ENCODE measurements around the gene PDE6D. TPM values are rescaled to one million over a fixed set of nuclear protein-coding genes. Genes with fewer than 3 reads are reported as not detected.
A peak's percentile ranks its signal among the peaks of the same experiment; 100 is the strongest.

PDE6D gene
- polyA plus RNA-seq, 3 donors, result 24.3 to 26.1 (median 25.6) TPM

- DNase-seq (ENCODE audit: extremely low read depth in 1 of 11, low read depth in 9 of 11, low spot score in 4 of 11), result no peak
Measured at GRCh38 chr2:231743376-231744116, 37.5 kb downstream of the PDE6D start.

- DNase-seq (ENCODE audit: extremely low read depth in 1 of 11, low read depth in 9 of 11, low spot score in 4 of 11), result no peak
Measured at GRCh38 chr2:231737761-231738160, 43.3 kb downstream of the PDE6D start.

DNA sequence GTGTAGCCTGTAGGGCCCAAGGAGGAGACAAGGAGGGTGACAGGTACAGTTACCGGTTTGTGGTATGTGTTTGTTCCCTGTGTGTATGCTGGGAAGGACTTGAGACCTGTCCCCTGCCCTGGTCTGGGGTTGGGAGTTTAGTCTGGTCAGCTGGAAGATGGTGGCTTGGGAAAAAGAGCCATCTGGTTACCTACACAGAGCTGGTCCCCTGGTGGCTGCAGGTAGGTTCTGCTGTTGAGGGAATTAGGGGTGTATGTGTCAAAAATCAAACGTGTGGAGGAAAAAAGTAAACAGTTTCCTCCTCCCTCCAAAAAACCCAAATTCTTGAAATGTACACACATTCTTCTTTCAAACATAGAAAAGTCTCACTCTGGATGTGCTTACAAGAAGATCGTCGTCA lies 48.5 kb downstream of the PDE6D start:
- DNase-seq (ENCODE audit: extremely low read depth in 1 of 11, low read depth in 9 of 11, low spot score in 4 of 11), result no peak

- no peak for DNase-seq (ENCODE audit: extremely low read depth in 1 of 11, low read depth in 9 of 11, low spot score in 4 of 11)
Measured at GRCh38 chr2:231727621-231728020, 53.5 kb downstream of the PDE6D start.

DNA sequence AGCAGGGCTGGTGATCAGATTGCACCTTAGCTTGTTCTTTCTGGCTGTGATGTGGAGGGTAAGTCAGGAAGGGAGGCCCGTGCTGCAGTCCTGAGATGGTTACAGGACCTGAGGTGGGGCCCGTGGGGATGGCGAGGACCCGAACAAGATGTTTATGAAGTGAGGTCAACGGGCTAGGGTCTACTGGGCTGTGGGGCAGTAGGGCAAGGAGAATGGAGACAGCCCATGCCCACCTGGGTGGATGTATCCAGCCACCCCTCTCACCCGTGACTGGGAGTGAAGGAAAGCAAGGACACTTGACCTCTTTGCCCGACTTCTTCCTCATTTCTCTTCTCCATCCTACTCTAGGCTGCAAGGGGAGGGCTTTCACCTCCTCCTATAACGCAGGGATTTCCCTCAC lies 54.8 kb downstream of the PDE6D start:
- DNase-seq (ENCODE audit: extremely low read depth in 1 of 11, low read depth in 9 of 11, low spot score in 4 of 11), result no peak

GRCh38 chr2:231725476-231725875 lies 55.6 kb downstream of the PDE6D start:
- DNase-seq (ENCODE audit: extremely low read depth in 1 of 11, low read depth in 9 of 11, low spot score in 4 of 11), result no peak

GRCh38 chr2:231722721-231723307 lies 58.3 kb downstream of the PDE6D start:
- DNase-seq (ENCODE audit: extremely low read depth in 1 of 11, low read depth in 9 of 11, low spot score in 4 of 11), result no peak

DNA sequence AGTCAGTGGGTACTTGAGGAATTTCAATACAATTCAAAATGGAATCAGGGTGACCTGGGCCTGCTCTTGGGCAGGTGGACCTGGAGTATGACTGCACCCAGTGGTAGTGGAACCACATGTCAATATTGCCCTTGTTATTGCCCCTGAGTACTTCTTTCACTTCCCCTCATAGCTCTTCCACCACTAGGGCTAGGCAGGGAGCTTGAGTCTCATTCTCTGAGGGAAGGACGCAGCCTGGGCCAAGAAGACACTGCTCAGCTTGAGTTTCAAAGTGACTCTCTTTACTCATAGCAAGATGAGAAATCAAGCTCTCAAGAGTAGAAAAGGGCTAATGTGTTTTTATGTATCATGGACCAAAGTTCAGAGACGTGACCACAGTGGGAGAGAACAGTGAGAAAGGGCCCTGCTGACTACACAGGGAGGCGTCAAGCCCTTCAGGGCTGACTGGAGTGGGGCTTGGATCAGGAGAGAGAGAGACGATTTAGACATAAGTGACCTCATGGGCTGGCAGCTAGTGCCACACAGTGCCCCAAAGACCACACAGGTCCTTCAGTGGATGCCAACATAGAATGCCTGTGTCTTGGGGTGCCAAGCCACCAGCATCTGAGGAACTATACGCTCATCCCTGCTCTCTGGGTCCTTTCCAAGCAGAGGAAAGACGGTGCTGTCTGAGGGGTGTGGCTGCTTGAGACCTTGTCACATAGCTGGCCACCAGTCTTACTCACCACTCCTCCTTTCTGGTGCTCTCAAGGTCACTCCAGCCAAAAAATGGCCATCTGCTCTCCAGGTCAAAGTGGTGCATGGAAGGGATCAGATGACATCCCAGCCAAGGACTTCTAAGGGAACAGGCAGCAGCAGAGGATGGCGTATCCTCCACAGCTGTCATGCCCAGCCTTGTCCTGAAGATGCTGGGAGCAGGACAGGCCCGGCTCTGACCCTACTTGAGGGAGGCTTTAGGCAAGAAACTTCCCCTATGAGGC lies 59.8 kb downstream of the PDE6D start:
- DNase-seq (ENCODE audit: extremely low read depth in 1 of 11, low read depth in 9 of 11, low spot score in 4 of 11), result no peak

DNA sequence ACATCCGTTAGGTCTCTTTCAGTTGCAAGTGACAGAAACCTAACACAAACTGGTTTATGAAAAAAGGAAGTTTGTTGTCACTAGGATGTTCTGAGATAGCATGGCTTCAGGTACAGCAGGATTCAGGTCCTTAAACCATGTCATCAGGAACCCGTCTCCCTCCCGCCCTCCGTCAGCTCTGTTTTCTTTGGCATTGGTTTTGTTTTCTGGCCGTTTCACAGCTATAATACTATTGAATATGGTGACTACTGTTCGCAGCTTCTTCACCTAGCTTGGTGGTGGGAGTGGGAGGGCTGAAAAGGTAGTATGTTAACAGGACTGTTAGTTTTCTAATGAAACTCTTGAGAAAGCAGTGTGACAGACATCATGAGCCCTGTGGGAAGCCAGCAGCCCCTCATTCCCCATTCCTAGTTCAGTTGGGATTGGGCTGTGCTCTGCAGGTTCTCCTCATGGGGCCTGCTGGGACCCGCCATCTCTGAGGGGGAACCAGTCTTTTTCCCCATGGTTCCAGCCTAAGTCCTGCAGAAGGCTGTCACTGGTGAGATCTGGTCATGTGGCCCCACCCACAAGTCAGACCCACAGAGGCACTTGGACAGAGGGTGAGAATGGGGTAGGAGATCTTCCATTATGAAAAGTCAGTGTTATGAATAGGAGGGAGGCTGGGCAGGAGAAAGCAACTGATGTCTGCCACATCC lies 60.6 kb downstream of the PDE6D start:
- no peak for DNase-seq (ENCODE audit: extremely low read depth in 1 of 11, low read depth in 9 of 11, low spot score in 4 of 11)

GRCh38 chr2:231718799-231719198 lies 62.3 kb downstream of the PDE6D start:
- DNase-seq (ENCODE audit: extremely low read depth in 1 of 11, low read depth in 9 of 11, low spot score in 4 of 11), result no peak

- peak in 3 of 11 donors; percentile 17 to 73 (median 28) for DNase-seq (ENCODE audit: extremely low read depth in 1 of 11, low read depth in 9 of 11, low spot score in 4 of 11)
Measured at GRCh38 chr2:231717281-231718171, 63.6 kb downstream of the PDE6D start.

GRCh38 chr2:231716666-231717280 lies 64.3 kb downstream of the PDE6D start:
- no peak for DNase-seq (ENCODE audit: extremely low read depth in 1 of 11, low read depth in 9 of 11, low spot score in 4 of 11)

- DNase-seq (ENCODE audit: extremely low read depth in 1 of 11, low read depth in 9 of 11, low spot score in 4 of 11), result no peak
Measured at GRCh38 chr2:231715988-231716616, 65.0 kb downstream of the PDE6D start.

GRCh38 chr2:231715499-231715837 lies 65.6 kb downstream of the PDE6D start:
- DNase-seq (ENCODE audit: extremely low read depth in 1 of 11, low read depth in 9 of 11, low spot score in 4 of 11), result no peak

DNA sequence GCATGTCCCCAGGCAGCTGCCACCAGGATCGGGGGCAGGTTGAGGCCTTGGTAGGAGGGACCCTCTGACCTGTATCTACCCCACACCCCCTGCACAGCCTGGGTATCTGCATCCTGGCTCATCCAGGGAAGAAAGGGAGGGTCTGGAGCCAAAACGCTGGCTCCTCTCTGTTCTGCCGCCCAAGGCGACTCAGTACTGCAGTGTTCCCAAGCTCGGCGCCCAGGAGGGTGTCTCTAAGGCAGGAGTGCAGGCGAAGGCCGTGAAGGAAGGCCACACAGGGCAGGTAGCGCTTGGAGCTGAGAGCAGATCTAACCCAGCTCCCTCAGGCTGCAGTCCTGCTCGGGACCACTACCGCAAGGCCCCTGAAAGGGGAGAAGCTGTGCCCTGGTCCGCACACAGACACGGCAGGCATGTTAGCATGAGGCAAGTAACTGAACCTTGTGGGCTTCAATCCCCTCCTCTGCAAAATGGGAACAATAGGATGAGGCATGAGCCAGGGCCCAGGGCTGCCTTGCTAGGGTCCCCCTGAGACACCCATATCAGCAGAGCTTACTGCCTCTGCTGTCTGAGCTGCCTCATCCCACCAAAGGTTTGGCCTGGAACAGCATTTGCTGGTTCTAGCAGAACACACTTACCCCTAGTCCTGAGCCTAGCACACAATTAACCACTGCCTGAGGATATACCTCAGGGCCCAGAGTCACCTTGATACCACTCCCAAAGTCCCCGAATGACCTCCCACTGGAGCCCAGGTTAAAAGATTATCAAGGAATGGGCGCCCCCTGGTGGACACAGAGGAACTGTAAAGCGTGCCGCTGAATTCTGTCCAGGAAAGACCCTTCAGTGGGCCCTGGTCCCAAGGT lies 66.2 kb downstream of the PDE6D start:
- DNase-seq (ENCODE audit: extremely low read depth in 1 of 11, low read depth in 9 of 11, low spot score in 4 of 11), result peak in 4 of 11 donors; percentile 46 to 73 (median 56)
